Measurements from ENCODE around the gene GPX3. TPM values are rescaled to one million over a fixed set of nuclear protein-coding genes. Genes with fewer than 3 reads are reported as not detected.

The GPX3 gene
- total and polyA plus RNA-seq, 2 of the 8 experiments (the other 6 are each of a cell fraction or from before 2014, with no cell fraction given), result 27.8 to 77.9 TPM

DNA sequence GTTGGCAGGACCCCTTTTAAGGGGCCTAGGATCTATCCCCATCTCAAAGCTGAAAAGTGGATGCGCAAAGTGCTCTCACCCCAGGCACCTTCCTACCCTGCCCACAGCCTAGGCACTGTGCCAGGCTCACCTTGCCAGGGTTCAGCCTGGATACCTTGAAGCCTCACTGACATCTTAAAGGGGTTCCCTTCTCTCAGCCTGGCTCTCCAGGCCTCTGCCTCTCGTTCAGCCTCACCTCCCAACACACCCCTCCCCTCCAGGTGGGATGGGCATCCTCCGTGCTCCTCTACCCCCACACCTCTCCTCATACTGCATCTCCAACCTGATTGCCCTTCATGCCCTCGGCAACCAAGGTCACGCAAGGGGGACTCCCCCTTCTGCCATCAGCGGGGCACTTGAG is 34.9 kb downstream of the GPX3 start (continued):
- TF ChIP-seq TBP (IDR thresholded peaks at IDR 0.05; ENCODE audit: low read depth, low read length) (no peak), CREB1 (IDR thresholded peaks at IDR 0.05) (no peak), CEBPB (IDR thresholded peaks at IDR 0.05; ENCODE audit: low read depth, low read length) (no peak), GTF2F1 (IDR thresholded peaks at IDR 0.05; ENCODE audit: borderline replicate concordance, low read depth, low read length) (no peak)
- TF ChIP-seq, protein P1, sequence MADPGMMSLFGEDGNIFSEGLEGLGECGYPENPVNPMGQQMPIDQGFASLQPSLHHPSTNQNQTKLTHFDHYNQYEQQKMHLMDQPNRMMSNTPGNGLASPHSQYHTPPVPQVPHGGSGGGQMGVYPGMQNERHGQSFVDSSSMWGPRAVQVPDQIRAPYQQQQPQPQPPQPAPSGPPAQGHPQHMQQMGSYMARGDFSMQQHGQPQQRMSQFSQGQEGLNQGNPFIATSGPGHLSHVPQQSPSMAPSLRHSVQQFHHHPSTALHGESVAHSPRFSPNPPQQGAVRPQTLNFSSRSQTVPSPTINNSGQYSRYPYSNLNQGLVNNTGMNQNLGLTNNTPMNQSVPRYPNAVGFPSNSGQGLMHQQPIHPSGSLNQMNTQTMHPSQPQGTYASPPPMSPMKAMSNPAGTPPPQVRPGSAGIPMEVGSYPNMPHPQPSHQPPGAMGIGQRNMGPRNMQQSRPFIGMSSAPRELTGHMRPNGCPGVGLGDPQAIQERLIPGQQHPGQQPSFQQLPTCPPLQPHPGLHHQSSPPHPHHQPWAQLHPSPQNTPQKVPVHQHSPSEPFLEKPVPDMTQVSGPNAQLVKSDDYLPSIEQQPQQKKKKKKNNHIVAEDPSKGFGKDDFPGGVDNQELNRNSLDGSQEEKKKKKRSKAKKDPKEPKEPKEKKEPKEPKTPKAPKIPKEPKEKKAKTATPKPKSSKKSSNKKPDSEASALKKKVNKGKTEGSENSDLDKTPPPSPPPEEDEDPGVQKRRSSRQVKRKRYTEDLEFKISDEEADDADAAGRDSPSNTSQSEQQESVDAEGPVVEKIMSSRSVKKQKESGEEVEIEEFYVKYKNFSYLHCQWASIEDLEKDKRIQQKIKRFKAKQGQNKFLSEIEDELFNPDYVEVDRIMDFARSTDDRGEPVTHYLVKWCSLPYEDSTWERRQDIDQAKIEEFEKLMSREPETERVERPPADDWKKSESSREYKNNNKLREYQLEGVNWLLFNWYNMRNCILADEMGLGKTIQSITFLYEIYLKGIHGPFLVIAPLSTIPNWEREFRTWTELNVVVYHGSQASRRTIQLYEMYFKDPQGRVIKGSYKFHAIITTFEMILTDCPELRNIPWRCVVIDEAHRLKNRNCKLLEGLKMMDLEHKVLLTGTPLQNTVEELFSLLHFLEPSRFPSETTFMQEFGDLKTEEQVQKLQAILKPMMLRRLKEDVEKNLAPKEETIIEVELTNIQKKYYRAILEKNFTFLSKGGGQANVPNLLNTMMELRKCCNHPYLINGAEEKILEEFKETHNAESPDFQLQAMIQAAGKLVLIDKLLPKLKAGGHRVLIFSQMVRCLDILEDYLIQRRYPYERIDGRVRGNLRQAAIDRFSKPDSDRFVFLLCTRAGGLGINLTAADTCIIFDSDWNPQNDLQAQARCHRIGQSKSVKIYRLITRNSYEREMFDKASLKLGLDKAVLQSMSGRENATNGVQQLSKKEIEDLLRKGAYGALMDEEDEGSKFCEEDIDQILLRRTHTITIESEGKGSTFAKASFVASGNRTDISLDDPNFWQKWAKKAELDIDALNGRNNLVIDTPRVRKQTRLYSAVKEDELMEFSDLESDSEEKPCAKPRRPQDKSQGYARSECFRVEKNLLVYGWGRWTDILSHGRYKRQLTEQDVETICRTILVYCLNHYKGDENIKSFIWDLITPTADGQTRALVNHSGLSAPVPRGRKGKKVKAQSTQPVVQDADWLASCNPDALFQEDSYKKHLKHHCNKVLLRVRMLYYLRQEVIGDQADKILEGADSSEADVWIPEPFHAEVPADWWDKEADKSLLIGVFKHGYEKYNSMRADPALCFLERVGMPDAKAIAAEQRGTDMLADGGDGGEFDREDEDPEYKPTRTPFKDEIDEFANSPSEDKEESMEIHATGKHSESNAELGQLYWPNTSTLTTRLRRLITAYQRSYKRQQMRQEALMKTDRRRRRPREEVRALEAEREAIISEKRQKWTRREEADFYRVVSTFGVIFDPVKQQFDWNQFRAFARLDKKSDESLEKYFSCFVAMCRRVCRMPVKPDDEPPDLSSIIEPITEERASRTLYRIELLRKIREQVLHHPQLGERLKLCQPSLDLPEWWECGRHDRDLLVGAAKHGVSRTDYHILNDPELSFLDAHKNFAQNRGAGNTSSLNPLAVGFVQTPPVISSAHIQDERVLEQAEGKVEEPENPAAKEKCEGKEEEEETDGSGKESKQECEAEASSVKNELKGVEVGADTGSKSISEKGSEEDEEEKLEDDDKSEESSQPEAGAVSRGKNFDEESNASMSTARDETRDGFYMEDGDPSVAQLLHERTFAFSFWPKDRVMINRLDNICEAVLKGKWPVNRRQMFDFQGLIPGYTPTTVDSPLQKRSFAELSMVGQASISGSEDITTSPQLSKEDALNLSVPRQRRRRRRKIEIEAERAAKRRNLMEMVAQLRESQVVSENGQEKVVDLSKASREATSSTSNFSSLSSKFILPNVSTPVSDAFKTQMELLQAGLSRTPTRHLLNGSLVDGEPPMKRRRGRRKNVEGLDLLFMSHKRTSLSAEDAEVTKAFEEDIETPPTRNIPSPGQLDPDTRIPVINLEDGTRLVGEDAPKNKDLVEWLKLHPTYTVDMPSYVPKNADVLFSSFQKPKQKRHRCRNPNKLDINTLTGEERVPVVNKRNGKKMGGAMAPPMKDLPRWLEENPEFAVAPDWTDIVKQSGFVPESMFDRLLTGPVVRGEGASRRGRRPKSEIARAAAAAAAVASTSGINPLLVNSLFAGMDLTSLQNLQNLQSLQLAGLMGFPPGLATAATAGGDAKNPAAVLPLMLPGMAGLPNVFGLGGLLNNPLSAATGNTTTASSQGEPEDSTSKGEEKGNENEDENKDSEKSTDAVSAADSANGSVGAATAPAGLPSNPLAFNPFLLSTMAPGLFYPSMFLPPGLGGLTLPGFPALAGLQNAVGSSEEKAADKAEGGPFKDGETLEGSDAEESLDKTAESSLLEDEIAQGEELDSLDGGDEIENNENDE (IDR thresholded peaks at IDR 0.05; ENCODE audit: insufficient replicate concordance, low read length), result no peak
- TF ChIP-seq, protein P2, sequence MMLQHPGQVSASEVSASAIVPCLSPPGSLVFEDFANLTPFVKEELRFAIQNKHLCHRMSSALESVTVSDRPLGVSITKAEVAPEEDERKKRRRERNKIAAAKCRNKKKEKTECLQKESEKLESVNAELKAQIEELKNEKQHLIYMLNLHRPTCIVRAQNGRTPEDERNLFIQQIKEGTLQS (IDR thresholded peaks at IDR 0.05; ENCODE audit: insufficient read depth, low read depth, low read length), result no peak
